A549 (cell line): ENCODE measurements around the gene CCL15. TPM values are rescaled to one million over a fixed set of nuclear protein-coding genes. Genes with fewer than 3 reads are reported as not detected.

Experiments
- ATAC-seq, 2 experiments: fragments of 200-7000 bp in 1 of 2; fragments of >200 bp in 1 of 2; cut with Nextera tagmentation in 1 of 2; cut with Tn5 transposase in 1 of 2; 3 replicates each; pipeline versions ENCODE4 v1.8.0 to v1.9.1; 2018 to 2020; ENCODE audit warnings: mild to moderate bottlenecking in 1 of 2, moderate library complexity in 1 of 2
- CTCF ChIA-PET: fragments of 300-600 bp; sonication (Branson Sonifier 250); formaldehyde crosslinking; extraction: SDS; loops from one replicate; lab custom pipeline; 2021; ENCODE audit warnings: antibody characterized with exemption, inconsistent platforms; lab: Yijun Ruan, JAX
- POLR2A ChIA-PET: fragments of 350-600 bp; formaldehyde crosslinking; extraction: SDS; loops from one replicate; lab custom pipeline; 2021; ENCODE audit warnings: antibody characterized with exemption, inconsistent platforms; lab: Yijun Ruan, JAX
- DNase-seq, 2 experiments: peaks; one replicate each; pipeline versions ENCODE4 v3.0.0 to v3.0.0-alpha.2; 2011 to 2016; ENCODE audit warnings: low read depth in 1 of 2, low spot score in 1 of 2
- FAIRE-seq: peaks from 2 replicates; lab custom pipeline; 2011; peaks lifted over from hg19 to GRCh38; lab: Jason Lieb, UNC
- H3K27ac ChIP-seq, 2 experiments: fragments of >200 bp; sonication (Bioruptor Twin); formaldehyde crosslinking; 3 replicates each; pipeline ENCODE4 v1.5.1; 2016 to 2017
- H3K4me1 ChIP-seq: fragments of >200 bp; sonication (Bioruptor Twin); formaldehyde crosslinking; 3 replicates; pipeline ENCODE4 v1.6.1; 2016
- H3K4me2 ChIP-seq: fragments of >200 bp; sonication (Bioruptor Twin); formaldehyde crosslinking; 3 replicates; pipeline ENCODE4 v1.6.1; 2016
- H3K4me3 ChIP-seq: fragments of >200 bp; sonication (Bioruptor Twin); formaldehyde crosslinking; 3 replicates; pipeline ENCODE4 v1.5.1; 2016
- H3K9me3 ChIP-seq: fragments of >200 bp; sonication (Bioruptor Twin); formaldehyde crosslinking; 3 replicates; pipeline ENCODE4 v1.6.1; 2016
- CHD2 ChIP-seq: fragments of 150-350 bp; IDR thresholded peaks from 2 replicates; pipeline ENCODE4 v1.6.1; 2014; ENCODE audit warnings: low read length; ENCODE audit not compliant: partially characterized antibody
- CHD4 ChIP-seq: fragments of 200-600 bp; sonication (generic); IDR thresholded peaks from 2 replicates; pipeline ENCODE4 v1.6.1; 2016; ENCODE audit warnings: antibody characterized with exemption, mild to moderate bottlenecking, borderline replicate concordance
- EHF ChIP-seq: fragments of 250-450 bp; sonication (Bioruptor Pico); IDR thresholded peaks from 2 replicates; pipeline ENCODE4 v1.5.0; 2020; ENCODE audit warnings: mild to moderate bottlenecking
- ESRRA ChIP-seq: fragments of 150-350 bp; IDR thresholded peaks from 2 replicates; pipeline ENCODE4 v1.6.1; 2014; ENCODE audit warnings: mild to moderate bottlenecking, low read length, borderline replicate concordance
- FOSB ChIP-seq: fragments of 250-450 bp; sonication (Bioruptor Pico); IDR thresholded peaks from 2 replicates; pipeline ENCODE4 v1.5.0; 2020; ENCODE audit warnings: mild to moderate bottlenecking, moderate library complexity
- FOXS1 ChIP-seq: fragments of 250-450 bp; sonication (Bioruptor Pico); IDR thresholded peaks from 2 replicates; pipeline ENCODE4 v1.5.0; 2020; ENCODE audit warnings: mild to moderate bottlenecking, moderate library complexity
- GATA3 ChIP-seq: IDR thresholded peaks from 2 replicates; pipeline ENCODE4 v1.6.1; 2012; ENCODE audit warnings: borderline replicate concordance
- HEYL ChIP-seq: fragments of 250-450 bp; sonication (Bioruptor Pico); IDR thresholded peaks from 2 replicates; pipeline ENCODE4 v1.8.0; 2021; ENCODE audit warnings: mild to moderate bottlenecking, moderate library complexity
- HMGXB4 ChIP-seq: fragments of 250-450 bp; sonication (Bioruptor Pico); IDR thresholded peaks from 2 replicates; pipeline ENCODE4 v1.5.0; 2021; ENCODE audit warnings: mild to moderate bottlenecking, moderate library complexity, borderline replicate concordance
- HOXA7 ChIP-seq: fragments of 250-450 bp; sonication (Bioruptor Pico); IDR thresholded peaks from 2 replicates; pipeline ENCODE4 v1.5.0; 2020; ENCODE audit warnings: mild to moderate bottlenecking, moderate library complexity
- HOXB5 ChIP-seq: fragments of 250-450 bp; sonication (Bioruptor Pico); IDR thresholded peaks from 2 replicates; pipeline ENCODE4 v1.5.0; 2020; ENCODE audit warnings: mild to moderate bottlenecking, moderate library complexity
- JUN ChIP-seq, 2 experiments: fragments of >200 bp; sonication (Bioruptor Twin); formaldehyde crosslinking; IDR thresholded peaks; 2 replicates in 1 of 2; 3 replicates in 1 of 2; pipeline ENCODE4 v1.6.1; 2016 to 2017
- MAZ ChIP-seq: fragments of 150-350 bp; IDR thresholded peaks from 2 replicates; pipeline ENCODE4 v1.6.1; 2014; ENCODE audit warnings: antibody characterized with exemption, low read depth, low read length, borderline replicate concordance
- NR3C1 ChIP-seq: fragments of >200 bp; sonication (Bioruptor Twin); formaldehyde crosslinking; IDR thresholded peaks from 3 replicates; pipeline ENCODE4 v1.6.1; 2017
- RARB ChIP-seq: fragments of 250-450 bp; sonication (Bioruptor Pico); IDR thresholded peaks from 2 replicates; pipeline ENCODE4 v1.8.0; 2021; ENCODE audit warnings: mild to moderate bottlenecking, moderate library complexity
- RCOR1 ChIP-seq: fragments of 150-350 bp; IDR thresholded peaks from 2 replicates; pipeline ENCODE4 v1.6.1; 2014; ENCODE audit warnings: antibody characterized with exemption, low read length, low read depth
- REST ChIP-seq: fragments of 200-600 bp; sonication (generic); IDR thresholded peaks from 2 replicates; pipeline ENCODE4 v1.6.1; 2016; ENCODE audit warnings: antibody characterized with exemption, mild to moderate bottlenecking, moderate library complexity
- TFCP2L1 ChIP-seq: fragments of 250-450 bp; sonication (Bioruptor Pico); IDR thresholded peaks from 2 replicates; pipeline ENCODE4 v1.5.0; 2021; ENCODE audit warnings: mild to moderate bottlenecking
- TP53 ChIP-seq: fragments of 250-450 bp; sonication (Bioruptor Pico); IDR thresholded peaks from 2 replicates; pipeline ENCODE4 v1.5.0; 2021; ENCODE audit warnings: mild to moderate bottlenecking, moderate library complexity
- ZFP36 ChIP-seq: fragments of 450-650 bp; IDR thresholded peaks from 2 replicates; pipeline ENCODE4 v1.6.1; 2014; ENCODE audit warnings: borderline replicate concordance; ENCODE audit not compliant: partially characterized antibody
- ZSCAN20 ChIP-seq: fragments of 250-450 bp; sonication (Bioruptor Pico); IDR thresholded peaks from 2 replicates; pipeline ENCODE4 v1.8.0; 2022; ENCODE audit warnings: mild to moderate bottlenecking, moderate library complexity
- WGBS: methylation state at CpG from one replicate; pipeline ENCODE4 v1.1.6; 2017; ENCODE audit errors: missing lambda C conversion rate; 5-methylcytosine and 5-hydroxymethylcytosine counted together
- polyA minus RNA-seq: library from RNA; depleted of rRNA, polyadenylated mRNA; stranded (reverse); fragments of >200 nt; gene quantifications from 2 replicates; pipeline ENCODE4 v1.2.3, GENCODE V29; 2011; rRNA and poly(A)+ RNA removed
- polyA plus RNA-seq, 4 experiments: library from polyadenylated mRNA; depleted of rRNA in 3 of 4; stranded (reverse); fragments of >200 nt; fragmentation: RNase III in 1 of 4; extraction: RNeasy Plus Mini Kit Qiagen cat#74134 plus additional on column Dnase treatment in 1 of 4; gene quantifications; 2 replicates in 3 of 4; 3 replicates in 1 of 4; pipeline ENCODE4 v1.2.3, GENCODE V29; 2011 to 2017
- TF ChIP-seq, protein P1 (sequence below): fragments of 450-650 bp; IDR thresholded peaks from 2 replicates; pipeline ENCODE4 v1.6.1; 2014; ENCODE audit warnings: antibody characterized with exemption
- TF ChIP-seq, protein P2 (sequence below): fragments of >200 bp; sonication (Bioruptor Twin); formaldehyde crosslinking; IDR thresholded peaks from 2 replicates; pipeline ENCODE4 v1.6.1; 2016
- TF ChIP-seq, protein P3 (sequence below): fragments of 150-350 bp; IDR thresholded peaks from 2 replicates; pipeline ENCODE4 v1.6.1; 2014; ENCODE audit warnings: low read depth, mild to moderate bottlenecking, low read length
- TF ChIP-seq, protein P4 (sequence below): IDR thresholded peaks from 2 replicates; pipeline ENCODE4 v1.6.1; 2012

The CCL15 gene
- polyA plus RNA-seq (2011; rRNA removed), result 0.10 TPM in 1 of 2 replicates, not detected in the other
- not detected in 2 replicates for polyA plus RNA-seq (2012; cell fraction: cytosol; rRNA removed)
- polyA plus RNA-seq (2012; cell fraction: nucleus; rRNA removed), result not detected in 2 replicates
- polyA plus RNA-seq (2017; fragmentation: RNase III; extraction: RNeasy Plus Mini Kit Qiagen cat#74134 plus additional on column Dnase treatment), result not detected in 3 replicates
- polyA minus RNA-seq, result not detected in 2 replicates

DNA sequence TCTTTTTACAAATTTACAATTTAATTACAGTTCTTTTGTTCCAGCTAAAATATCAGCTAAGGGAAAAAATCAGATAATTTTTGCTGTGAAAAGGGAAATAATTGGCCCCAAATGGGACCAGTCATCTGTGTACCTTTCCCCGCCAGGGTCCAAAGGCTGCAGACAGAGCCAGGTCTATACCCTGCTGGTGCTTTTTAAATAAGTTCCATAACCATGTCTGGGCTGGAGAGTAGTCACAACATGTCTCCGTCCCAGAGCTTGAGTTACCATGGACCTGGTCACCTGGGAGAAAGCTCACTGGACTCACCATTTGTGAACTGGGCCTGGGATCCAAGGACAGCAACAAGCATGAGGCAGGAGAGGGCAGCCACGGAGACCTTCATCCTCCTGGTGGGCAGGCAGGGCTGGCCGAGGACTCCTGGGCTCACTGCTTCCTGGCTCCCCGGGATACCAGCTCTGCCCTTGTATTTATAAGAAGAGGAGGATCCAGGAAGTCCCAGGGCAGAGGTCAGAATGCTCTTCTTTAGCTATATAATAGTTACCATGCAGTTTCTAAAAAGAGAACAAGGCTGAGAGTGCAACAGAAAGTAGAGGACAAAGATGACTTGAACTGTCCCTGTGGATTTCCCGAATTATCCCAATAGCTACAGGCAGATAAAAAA, at the start of gene CCL15:
Gene CCL15, minus strand, starts transcription at position 444 of the 662 bp plus-strand sequence. Its CDS starts 61 bp downstream, at position 383.
- Histone ChIP-seq H3K4me1 (no peaks in the 10 kb centered on the region), H3K27ac (no peak within 1 kb of the TSS), H3K9me3 (no peaks in the 10 kb centered on the region), H3K4me2 (no peak within 1 kb of the TSS), H3K4me3 (no peak within 1 kb of the TSS)
- TF ChIP-seq JUN (IDR thresholded peaks at IDR 0.05) (no peak), ZSCAN20 (CRISPR knock-in tag) (no peak), MAZ (no peak), CHD2 (no peak), HMGXB4 (CRISPR knock-in tag) (no peak), CHD4 (no peak), FOSB (CRISPR knock-in tag) (no peak), RCOR1 (no peak), FOXS1 (CRISPR knock-in tag) (no peak), TFCP2L1 (CRISPR knock-in tag) (no peak), RARB (CRISPR knock-in tag) (no peak)
- TF ChIP-seq, protein P1, sequence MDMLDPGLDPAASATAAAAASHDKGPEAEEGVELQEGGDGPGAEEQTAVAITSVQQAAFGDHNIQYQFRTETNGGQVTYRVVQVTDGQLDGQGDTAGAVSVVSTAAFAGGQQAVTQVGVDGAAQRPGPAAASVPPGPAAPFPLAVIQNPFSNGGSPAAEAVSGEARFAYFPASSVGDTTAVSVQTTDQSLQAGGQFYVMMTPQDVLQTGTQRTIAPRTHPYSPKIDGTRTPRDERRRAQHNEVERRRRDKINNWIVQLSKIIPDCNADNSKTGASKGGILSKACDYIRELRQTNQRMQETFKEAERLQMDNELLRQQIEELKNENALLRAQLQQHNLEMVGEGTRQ, result no peak
- TF ChIP-seq, protein P2, sequence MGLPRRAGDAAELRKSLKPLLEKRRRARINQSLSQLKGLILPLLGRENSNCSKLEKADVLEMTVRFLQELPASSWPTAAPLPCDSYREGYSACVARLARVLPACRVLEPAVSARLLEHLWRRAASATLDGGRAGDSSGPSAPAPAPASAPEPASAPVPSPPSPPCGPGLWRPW, result no peak
- FAIRE-seq, result no peak
- POLR2A ChIA-PET, result no interaction called here
- no peak for DNase-seq
- peak in 1 of 2 experiments; percentile 33; a peak in 2 of 6 replicates for ATAC-seq
- WGBS, result 67% methylated on average over 4 of the region's 6 CpGs
- CTCF ChIA-PET, result interaction anchor here (1.5 kb wide), 2 partner anchors 25 to 148 kb away, joined by 3 read pairs; no protein-coding TSS in a partner anchor

DNA sequence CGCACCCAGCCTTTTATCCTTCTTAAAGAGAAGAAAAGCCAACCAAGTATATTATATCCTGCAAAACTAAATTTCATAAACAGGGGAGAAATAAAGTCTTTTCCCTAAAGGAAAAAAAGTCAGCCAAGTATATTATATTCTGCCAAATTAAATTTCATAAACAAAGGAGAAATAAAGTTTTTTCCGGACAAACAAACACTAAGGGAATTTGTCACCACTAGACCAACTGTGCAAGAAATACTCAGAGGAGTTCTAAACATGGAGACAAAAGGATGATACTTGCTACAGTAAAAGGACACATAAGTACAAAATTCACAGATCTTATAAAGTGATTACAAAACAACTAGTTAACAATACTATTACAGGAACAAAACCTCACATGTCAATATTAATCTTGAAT, 48.3 kb upstream of the CCL15 start:
- Histone ChIP-seq H3K4me3 (no peak overlapping the region), H3K27ac (no peak overlapping the region), H3K4me2 (no peak overlapping the region), H3K9me3 (peaks cover 26% of the 10 kb centered on the region; the same call in 2 of the 3 replicates), H3K4me1 (no peaks in the 10 kb centered on the region)
- 76% methylated on average over 2 of the region's 2 CpGs for WGBS
- CTCF ChIA-PET, result interaction anchor here (1.2 kb wide), 1 partner anchor 99 kb away, joined by 5 read pairs; no protein-coding TSS in a partner anchor
- FAIRE-seq (no peak), ATAC-seq (no peak), DNase-seq (no peak)
- POLR2A ChIA-PET, result no interaction called here
- TF ChIP-seq, protein P1, result no peak
- TF ChIP-seq EHF (CRISPR knock-in tag) (no peak), ZFP36 (no peak), TP53 (CRISPR knock-in tag) (no peak), GATA3 (no peak), HOXA7 (CRISPR knock-in tag) (no peak), HOXB5 (CRISPR knock-in tag) (no peak), NR3C1 (no peak), ESRRA (no peak), REST (no peak), FOXS1 (CRISPR knock-in tag) (no peak), HEYL (CRISPR knock-in tag) (no peak), RARB (CRISPR knock-in tag) (no peak)
- TF ChIP-seq, protein P2, result no peak
- TF ChIP-seq, protein P3, sequence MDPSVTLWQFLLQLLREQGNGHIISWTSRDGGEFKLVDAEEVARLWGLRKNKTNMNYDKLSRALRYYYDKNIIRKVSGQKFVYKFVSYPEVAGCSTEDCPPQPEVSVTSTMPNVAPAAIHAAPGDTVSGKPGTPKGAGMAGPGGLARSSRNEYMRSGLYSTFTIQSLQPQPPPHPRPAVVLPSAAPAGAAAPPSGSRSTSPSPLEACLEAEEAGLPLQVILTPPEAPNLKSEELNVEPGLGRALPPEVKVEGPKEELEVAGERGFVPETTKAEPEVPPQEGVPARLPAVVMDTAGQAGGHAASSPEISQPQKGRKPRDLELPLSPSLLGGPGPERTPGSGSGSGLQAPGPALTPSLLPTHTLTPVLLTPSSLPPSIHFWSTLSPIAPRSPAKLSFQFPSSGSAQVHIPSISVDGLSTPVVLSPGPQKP, result no peak
- TF ChIP-seq, protein P4, sequence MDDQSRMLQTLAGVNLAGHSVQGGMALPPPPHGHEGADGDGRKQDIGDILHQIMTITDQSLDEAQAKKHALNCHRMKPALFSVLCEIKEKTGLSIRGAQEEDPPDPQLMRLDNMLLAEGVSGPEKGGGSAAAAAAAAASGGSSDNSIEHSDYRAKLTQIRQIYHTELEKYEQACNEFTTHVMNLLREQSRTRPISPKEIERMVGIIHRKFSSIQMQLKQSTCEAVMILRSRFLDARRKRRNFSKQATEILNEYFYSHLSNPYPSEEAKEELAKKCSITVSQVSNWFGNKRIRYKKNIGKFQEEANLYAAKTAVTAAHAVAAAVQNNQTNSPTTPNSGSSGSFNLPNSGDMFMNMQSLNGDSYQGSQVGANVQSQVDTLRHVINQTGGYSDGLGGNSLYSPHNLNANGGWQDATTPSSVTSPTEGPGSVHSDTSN, result no peak
